HEK293 (cell line): Measurements from ENCODE around the gene PTH1R.

Experiments used
- CTCF ChIA-PET: fragments of 350-600 bp; formaldehyde crosslinking; extraction: SDS; loops from one replicate; lab custom pipeline; 2021; ENCODE audit warnings: antibody characterized with exemption; lab: Yijun Ruan, JAX
- POLR2A ChIA-PET: fragments of 300-600 bp; formaldehyde crosslinking; extraction: SDS; loops from one replicate; lab custom pipeline; 2020; ENCODE audit warnings: antibody characterized with exemption, inconsistent platforms; lab: Yijun Ruan, JAX
- H3K27ac ChIP-seq: fragments of 200-500 bp; sonication (Bioruptor generic); 2 replicates; pipeline ENCODE4 v1.5.1; 2014; ENCODE audit warnings: low read depth, low read length, control low read depth, inconsistent platforms; ENCODE audit errors: extremely low read depth
- H3K36me3 ChIP-seq, 2 experiments: fragments of 200-500 bp in 1 of 2; sonication (Bioruptor generic) in 1 of 2; 1 replicate in 1 of 2; 2 replicates in 1 of 2; pipeline ENCODE4 v1.5.1; 2014 to 2017; ENCODE audit warnings: inconsistent platforms in 2 of 2, low read length in 2 of 2; ENCODE audit not compliant: control insufficient read depth in 2 of 2, insufficient read depth in 1 of 2
- H3K4me1 ChIP-seq: fragments of 200-500 bp; sonication (Bioruptor generic); 2 replicates; pipeline ENCODE4 v1.5.1; 2014; ENCODE audit warnings: mild to moderate bottlenecking, low read length, inconsistent platforms; ENCODE audit not compliant: control insufficient read depth, insufficient read depth
- H3K4me3 ChIP-seq: 2 replicates; pipeline ENCODE4 v1.5.1; 2011; ENCODE audit warnings: low read depth, mild to moderate bottlenecking, control low read depth, low read length, moderate library complexity
- H3K9me3 ChIP-seq: fragments of 200-500 bp; sonication (Bioruptor generic); 2 replicates; pipeline ENCODE4 v1.5.1; 2014; ENCODE audit warnings: low read depth, low read length, inconsistent platforms; ENCODE audit not compliant: control insufficient read depth, insufficient read depth
- EGR2 ChIP-seq: fragments of 450-650 bp; formaldehyde crosslinking; IDR thresholded peaks from 2 replicates; pipeline ENCODE4 v1.5.1; 2016; ENCODE audit warnings: low read depth, missing biosample characterization, missing genetic modification characterization
- KLF9 ChIP-seq: fragments of 450-650 bp; formaldehyde crosslinking; IDR thresholded peaks from 2 replicates; pipeline ENCODE4 v1.5.1; 2016; ENCODE audit warnings: missing biosample characterization, missing genetic modification characterization, low read depth
- MEIS1 ChIP-seq: sonication (generic); formaldehyde crosslinking; IDR thresholded peaks from 2 replicates; pipeline ENCODE4 v1.8.1; 2022; ENCODE audit warnings: missing genetic modification reagents, mild to moderate bottlenecking, borderline replicate concordance
- MYNN ChIP-seq: fragments of 450-650 bp; formaldehyde crosslinking; IDR thresholded peaks from 2 replicates; pipeline ENCODE4 v1.5.1; 2016; ENCODE audit warnings: missing biosample characterization, missing genetic modification characterization, borderline replicate concordance
- SP7 ChIP-seq: fragments of 450-650 bp; formaldehyde crosslinking; IDR thresholded peaks from 2 replicates; pipeline ENCODE4 v1.5.1; 2016; ENCODE audit warnings: missing biosample characterization, missing genetic modification characterization
- ZBTB48 ChIP-seq: fragments of 450-650 bp; formaldehyde crosslinking; IDR thresholded peaks from 2 replicates; pipeline ENCODE4 v1.5.1; 2016; ENCODE audit warnings: missing biosample characterization, missing genetic modification characterization
- ZNF214 ChIP-seq: fragments of 450-650 bp; formaldehyde crosslinking; IDR thresholded peaks from 2 replicates; pipeline ENCODE4 v1.5.1; 2017; ENCODE audit warnings: missing biosample characterization, mild to moderate bottlenecking, missing genetic modification characterization, borderline replicate concordance
- ZNF239 ChIP-seq: fragments of 450-650 bp; formaldehyde crosslinking; IDR thresholded peaks from 2 replicates; pipeline ENCODE4 v1.5.1; 2016; ENCODE audit warnings: missing biosample characterization, missing genetic modification characterization
- ZNF248 ChIP-seq: fragments of 450-650 bp; formaldehyde crosslinking; IDR thresholded peaks from 2 replicates; pipeline ENCODE4 v1.5.1; 2017; ENCODE audit warnings: missing biosample characterization, missing genetic modification characterization
- ZNF324 ChIP-seq: fragments of 450-650 bp; formaldehyde crosslinking; IDR thresholded peaks from 2 replicates; pipeline ENCODE4 v1.5.1; 2016; ENCODE audit warnings: missing biosample characterization, missing genetic modification characterization
- ZNF335 ChIP-seq: fragments of 450-650 bp; formaldehyde crosslinking; conservative IDR thresholded peaks from 2 replicates; pipeline ENCODE4 v1.5.1; 2016; ENCODE audit warnings: missing biosample characterization, missing genetic modification characterization
- ZNF426 ChIP-seq: fragments of 450-650 bp; formaldehyde crosslinking; IDR thresholded peaks from 2 replicates; pipeline ENCODE4 v1.5.1; 2017; ENCODE audit warnings: missing biosample characterization, missing genetic modification characterization, mild to moderate bottlenecking, inconsistent platforms, moderate library complexity
- ZNF629 ChIP-seq: fragments of 450-650 bp; formaldehyde crosslinking; IDR thresholded peaks from 2 replicates; pipeline ENCODE4 v1.5.1; 2017; ENCODE audit warnings: missing biosample characterization, missing genetic modification characterization
- ZNF76 ChIP-seq: fragments of 450-650 bp; formaldehyde crosslinking; IDR thresholded peaks from 2 replicates; pipeline ENCODE4; 2016; ENCODE audit warnings: low read depth, missing biosample characterization, missing genetic modification characterization, borderline replicate concordance
- TF ChIP-seq, protein P1 (sequence below): fragments of 450-650 bp; formaldehyde crosslinking; IDR thresholded peaks from 2 replicates; pipeline ENCODE4 v1.5.1; 2017; ENCODE audit warnings: missing biosample characterization, missing genetic modification characterization
- TF ChIP-seq, protein P2 (sequence below): fragments of 450-650 bp; formaldehyde crosslinking; IDR thresholded peaks from 2 replicates; pipeline ENCODE4 v1.5.1; 2016; ENCODE audit warnings: missing biosample characterization, missing genetic modification characterization, low read depth
- TF ChIP-seq, protein P3 (sequence below): fragments of 450-650 bp; formaldehyde crosslinking; IDR thresholded peaks from 2 replicates; pipeline ENCODE4 v1.5.1; 2016; ENCODE audit warnings: missing biosample characterization, missing genetic modification characterization
- TF ChIP-seq, protein P4 (sequence below): fragments of 450-650 bp; formaldehyde crosslinking; IDR thresholded peaks from 2 replicates; pipeline ENCODE4 v1.5.1; 2016; ENCODE audit warnings: missing biosample characterization, missing genetic modification characterization
- TF ChIP-seq, protein P5 (sequence below): fragments of 450-650 bp; formaldehyde crosslinking; IDR thresholded peaks from 2 replicates; pipeline ENCODE4 v1.5.1; 2017; ENCODE audit warnings: missing biosample characterization, mild to moderate bottlenecking, missing genetic modification characterization, moderate library complexity
- TF ChIP-seq, protein P6 (sequence below): fragments of 450-650 bp; formaldehyde crosslinking; IDR thresholded peaks from 2 replicates; pipeline ENCODE4 v1.5.1; 2016; ENCODE audit warnings: missing biosample characterization, missing genetic modification characterization
- TF ChIP-seq, protein P7 (sequence below): fragments of 450-650 bp; formaldehyde crosslinking; IDR thresholded peaks from 2 replicates; pipeline ENCODE4 v1.5.1; 2016; ENCODE audit warnings: missing biosample characterization, missing genetic modification characterization, borderline replicate concordance

Gene PTH1R

DNA sequence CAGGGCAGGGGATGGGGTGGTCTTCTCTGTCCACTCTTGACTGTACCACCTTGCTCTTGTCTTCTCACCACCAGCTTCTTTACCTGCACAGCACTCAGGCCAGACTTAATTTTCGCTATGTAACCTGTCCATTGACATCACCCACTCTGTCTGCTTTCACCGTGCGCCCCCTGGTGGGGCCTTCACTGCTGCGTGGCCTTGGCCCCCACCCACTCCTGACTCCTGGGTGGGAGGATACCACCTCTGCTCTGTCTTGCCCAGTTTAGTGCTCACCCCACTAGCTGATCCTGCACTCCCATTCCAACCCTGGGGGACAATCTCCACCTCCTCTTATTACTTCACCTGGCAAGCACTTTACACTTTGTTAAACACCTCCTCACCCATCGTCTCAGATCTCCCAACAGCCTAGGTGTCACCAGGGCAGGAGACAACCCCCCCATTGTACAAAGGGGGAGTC is 17.7 kb downstream of the PTH1R start (continued):
- TF ChIP-seq, protein P1, sequence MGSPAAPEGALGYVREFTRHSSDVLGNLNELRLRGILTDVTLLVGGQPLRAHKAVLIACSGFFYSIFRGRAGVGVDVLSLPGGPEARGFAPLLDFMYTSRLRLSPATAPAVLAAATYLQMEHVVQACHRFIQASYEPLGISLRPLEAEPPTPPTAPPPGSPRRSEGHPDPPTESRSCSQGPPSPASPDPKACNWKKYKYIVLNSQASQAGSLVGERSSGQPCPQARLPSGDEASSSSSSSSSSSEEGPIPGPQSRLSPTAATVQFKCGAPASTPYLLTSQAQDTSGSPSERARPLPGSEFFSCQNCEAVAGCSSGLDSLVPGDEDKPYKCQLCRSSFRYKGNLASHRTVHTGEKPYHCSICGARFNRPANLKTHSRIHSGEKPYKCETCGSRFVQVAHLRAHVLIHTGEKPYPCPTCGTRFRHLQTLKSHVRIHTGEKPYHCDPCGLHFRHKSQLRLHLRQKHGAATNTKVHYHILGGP (tag by site-specific recombination): no peak
- TF ChIP-seq ZNF426: no peak
- TF ChIP-seq SP7 (tag by site-specific recombination): no peak
- TF ChIP-seq ZNF248 (tag by site-specific recombination): no peak
- TF ChIP-seq MYNN (tag by site-specific recombination): no peak
- TF ChIP-seq, protein P2, sequence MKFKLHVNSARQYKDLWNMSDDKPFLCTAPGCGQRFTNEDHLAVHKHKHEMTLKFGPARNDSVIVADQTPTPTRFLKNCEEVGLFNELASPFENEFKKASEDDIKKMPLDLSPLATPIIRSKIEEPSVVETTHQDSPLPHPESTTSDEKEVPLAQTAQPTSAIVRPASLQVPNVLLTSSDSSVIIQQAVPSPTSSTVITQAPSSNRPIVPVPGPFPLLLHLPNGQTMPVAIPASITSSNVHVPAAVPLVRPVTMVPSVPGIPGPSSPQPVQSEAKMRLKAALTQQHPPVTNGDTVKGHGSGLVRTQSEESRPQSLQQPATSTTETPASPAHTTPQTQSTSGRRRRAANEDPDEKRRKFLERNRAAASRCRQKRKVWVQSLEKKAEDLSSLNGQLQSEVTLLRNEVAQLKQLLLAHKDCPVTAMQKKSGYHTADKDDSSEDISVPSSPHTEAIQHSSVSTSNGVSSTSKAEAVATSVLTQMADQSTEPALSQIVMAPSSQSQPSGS (tag by site-specific recombination): no peak
- TF ChIP-seq, protein P3, sequence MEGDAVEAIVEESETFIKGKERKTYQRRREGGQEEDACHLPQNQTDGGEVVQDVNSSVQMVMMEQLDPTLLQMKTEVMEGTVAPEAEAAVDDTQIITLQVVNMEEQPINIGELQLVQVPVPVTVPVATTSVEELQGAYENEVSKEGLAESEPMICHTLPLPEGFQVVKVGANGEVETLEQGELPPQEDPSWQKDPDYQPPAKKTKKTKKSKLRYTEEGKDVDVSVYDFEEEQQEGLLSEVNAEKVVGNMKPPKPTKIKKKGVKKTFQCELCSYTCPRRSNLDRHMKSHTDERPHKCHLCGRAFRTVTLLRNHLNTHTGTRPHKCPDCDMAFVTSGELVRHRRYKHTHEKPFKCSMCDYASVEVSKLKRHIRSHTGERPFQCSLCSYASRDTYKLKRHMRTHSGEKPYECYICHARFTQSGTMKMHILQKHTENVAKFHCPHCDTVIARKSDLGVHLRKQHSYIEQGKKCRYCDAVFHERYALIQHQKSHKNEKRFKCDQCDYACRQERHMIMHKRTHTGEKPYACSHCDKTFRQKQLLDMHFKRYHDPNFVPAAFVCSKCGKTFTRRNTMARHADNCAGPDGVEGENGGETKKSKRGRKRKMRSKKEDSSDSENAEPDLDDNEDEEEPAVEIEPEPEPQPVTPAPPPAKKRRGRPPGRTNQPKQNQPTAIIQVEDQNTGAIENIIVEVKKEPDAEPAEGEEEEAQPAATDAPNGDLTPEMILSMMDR (tag by site-specific recombination): peak; percentile 58
- TF ChIP-seq, protein P4, sequence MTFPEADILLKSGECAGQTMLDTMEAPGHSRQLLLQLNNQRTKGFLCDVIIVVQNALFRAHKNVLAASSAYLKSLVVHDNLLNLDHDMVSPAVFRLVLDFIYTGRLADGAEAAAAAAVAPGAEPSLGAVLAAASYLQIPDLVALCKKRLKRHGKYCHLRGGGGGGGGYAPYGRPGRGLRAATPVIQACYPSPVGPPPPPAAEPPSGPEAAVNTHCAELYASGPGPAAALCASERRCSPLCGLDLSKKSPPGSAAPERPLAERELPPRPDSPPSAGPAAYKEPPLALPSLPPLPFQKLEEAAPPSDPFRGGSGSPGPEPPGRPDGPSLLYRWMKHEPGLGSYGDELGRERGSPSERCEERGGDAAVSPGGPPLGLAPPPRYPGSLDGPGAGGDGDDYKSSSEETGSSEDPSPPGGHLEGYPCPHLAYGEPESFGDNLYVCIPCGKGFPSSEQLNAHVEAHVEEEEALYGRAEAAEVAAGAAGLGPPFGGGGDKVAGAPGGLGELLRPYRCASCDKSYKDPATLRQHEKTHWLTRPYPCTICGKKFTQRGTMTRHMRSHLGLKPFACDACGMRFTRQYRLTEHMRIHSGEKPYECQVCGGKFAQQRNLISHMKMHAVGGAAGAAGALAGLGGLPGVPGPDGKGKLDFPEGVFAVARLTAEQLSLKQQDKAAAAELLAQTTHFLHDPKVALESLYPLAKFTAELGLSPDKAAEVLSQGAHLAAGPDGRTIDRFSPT (tag by site-specific recombination): no peak
- no peak for TF ChIP-seq ZNF239 (tag by site-specific recombination)
- no peak for TF ChIP-seq ZNF214 (tag by site-specific recombination)
- TF ChIP-seq, protein P5, sequence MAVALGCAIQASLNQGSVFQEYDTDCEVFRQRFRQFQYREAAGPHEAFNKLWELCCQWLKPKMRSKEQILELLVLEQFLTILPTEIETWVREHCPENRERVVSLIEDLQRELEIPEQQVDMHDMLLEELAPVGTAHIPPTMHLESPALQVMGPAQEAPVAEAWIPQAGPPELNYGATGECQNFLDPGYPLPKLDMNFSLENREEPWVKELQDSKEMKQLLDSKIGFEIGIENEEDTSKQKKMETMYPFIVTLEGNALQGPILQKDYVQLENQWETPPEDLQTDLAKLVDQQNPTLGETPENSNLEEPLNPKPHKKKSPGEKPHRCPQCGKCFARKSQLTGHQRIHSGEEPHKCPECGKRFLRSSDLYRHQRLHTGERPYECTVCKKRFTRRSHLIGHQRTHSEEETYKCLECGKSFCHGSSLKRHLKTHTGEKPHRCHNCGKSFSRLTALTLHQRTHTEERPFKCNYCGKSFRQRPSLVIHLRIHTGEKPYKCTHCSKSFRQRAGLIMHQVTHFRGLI (tag by site-specific recombination): no peak
- TF ChIP-seq, all 188 proteins: peak for 7

DNA sequence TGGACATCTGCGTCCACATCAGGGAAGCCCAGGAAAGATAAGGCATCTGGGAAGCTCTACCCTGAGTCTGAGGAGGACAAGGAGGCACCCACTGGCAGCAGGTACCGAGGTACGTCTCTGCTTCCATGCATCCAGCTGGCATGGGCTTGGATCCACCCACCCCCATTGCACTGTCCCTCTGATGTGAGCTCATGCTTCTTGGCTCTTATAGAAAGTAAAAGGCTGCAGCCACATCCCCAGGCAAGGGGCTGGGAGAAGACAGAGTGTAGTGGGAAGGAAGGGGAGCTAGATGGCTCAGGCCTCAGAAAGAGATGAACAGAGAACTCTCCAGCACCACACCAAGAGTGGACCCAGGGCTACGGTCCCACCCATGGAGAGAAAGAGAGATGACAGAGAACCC is 18.2 kb downstream of the PTH1R start:
- Histone ChIP-seq H3K9me3 (no peaks in the 10 kb centered on the region), H3K27ac (no peak overlapping the region), H3K36me3 (no peaks in the 10 kb centered on the region), H3K4me1 (no peaks in the 10 kb centered on the region), H3K4me3 (no peak overlapping the region)
- POLR2A ChIA-PET: no interaction called here
- CTCF ChIA-PET: interaction anchor here (0.6 to 2.3 kb wide), 16 partner anchors 9 to 432 kb away, joined by 3 to 23 read pairs (median 4); no protein-coding TSS in a partner anchor
- no peak for TF ChIP-seq ZNF324 (tag by site-specific recombination)
- TF ChIP-seq EGR2 (tag by site-specific recombination): no peak
- no peak for TF ChIP-seq KLF9 (tag by site-specific recombination)
- TF ChIP-seq ZNF335 (tag by site-specific recombination): no peak
- TF ChIP-seq ZNF629 (tag by site-specific recombination): no peak
- TF ChIP-seq, protein P6, sequence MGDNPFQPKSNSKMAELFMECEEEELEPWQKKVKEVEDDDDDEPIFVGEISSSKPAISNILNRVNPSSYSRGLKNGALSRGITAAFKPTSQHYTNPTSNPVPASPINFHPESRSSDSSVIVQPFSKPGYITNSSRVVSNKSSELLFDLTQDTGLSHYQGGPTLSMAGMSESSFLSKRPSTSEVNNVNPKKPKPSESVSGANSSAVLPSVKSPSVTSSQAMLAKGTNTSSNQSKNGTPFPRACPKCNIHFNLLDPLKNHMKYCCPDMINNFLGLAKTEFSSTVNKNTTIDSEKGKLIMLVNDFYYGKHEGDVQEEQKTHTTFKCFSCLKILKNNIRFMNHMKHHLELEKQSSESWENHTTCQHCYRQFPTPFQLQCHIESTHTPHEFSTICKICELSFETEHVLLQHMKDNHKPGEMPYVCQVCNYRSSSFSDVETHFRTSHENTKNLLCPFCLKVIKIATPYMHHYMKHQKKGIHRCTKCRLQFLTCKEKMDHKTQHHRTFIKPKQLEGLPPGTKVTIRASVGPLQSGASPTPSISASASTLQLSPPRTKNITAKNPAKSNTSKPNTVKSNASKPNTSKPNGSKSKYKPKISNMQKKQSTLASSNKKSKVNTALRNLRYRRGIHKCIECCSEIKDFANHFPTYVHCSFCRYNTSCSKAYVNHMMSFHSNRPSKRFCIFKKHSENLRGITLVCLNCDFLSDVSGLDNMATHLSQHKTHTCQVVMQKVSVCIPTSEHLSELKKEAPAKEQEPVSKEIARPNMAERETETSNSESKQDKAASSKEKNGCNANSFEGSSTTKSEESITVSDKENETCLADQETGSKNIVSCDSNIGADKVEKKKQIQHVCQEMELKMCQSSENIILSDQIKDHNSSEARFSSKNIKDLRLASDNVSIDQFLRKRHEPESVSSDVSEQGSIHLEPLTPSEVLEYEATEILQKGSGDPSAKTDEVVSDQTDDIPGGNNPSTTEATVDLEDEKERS: no peak
- TF ChIP-seq, protein P7, sequence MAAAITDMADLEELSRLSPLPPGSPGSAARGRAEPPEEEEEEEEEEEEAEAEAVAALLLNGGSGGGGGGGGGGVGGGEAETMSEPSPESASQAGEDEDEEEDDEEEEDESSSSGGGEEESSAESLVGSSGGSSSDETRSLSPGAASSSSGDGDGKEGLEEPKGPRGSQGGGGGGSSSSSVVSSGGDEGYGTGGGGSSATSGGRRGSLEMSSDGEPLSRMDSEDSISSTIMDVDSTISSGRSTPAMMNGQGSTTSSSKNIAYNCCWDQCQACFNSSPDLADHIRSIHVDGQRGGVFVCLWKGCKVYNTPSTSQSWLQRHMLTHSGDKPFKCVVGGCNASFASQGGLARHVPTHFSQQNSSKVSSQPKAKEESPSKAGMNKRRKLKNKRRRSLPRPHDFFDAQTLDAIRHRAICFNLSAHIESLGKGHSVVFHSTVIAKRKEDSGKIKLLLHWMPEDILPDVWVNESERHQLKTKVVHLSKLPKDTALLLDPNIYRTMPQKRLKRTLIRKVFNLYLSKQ (tag by site-specific recombination): no peak
- TF ChIP-seq, protein P2 (tag by site-specific recombination): no peak
- no peak for TF ChIP-seq ZBTB48 (tag by site-specific recombination)
- no peak for TF ChIP-seq ZNF76
- no peak for TF ChIP-seq MEIS1 (CRISPR knock-in tag)
